Esophagus squamous epithelium (tissue), 5 donors: ENCODE results near the gene FAM114A1. TPM values are rescaled to one million over a fixed set of nuclear protein-coding genes. Genes with fewer than 3 reads are reported as not detected.
A peak's percentile ranks its signal among the peaks of the same experiment; 100 is the strongest.

Source experiments
- DNase-seq: peaks from one replicate; lab custom pipeline; 2025; lab: John Stamatoyannopoulos, UW
- H3K27ac ChIP-seq, 4 donors: fragments of 200-600 bp; sonication (generic); one replicate each; pipeline ENCODE4 v1.5.1; 2016 to 2019; ENCODE audit warnings: mild to moderate bottlenecking in 1 of 4
- H3K27me3 ChIP-seq, 4 donors: fragments of 200-600 bp; sonication (generic); 1 replicate in 3 of 4; 2 replicates in 1 of 4; pipeline versions ENCODE4 v1.5.1 to v1.6.0; 2017 to 2021; ENCODE audit warnings: antibody characterized with exemption in 1 of 4
- H3K36me3 ChIP-seq, 3 donors: fragments of 200-600 bp; sonication (generic); one replicate each; pipeline ENCODE4 v1.5.1; 2016 to 2019
- H3K4me1 ChIP-seq, 3 donors: fragments of 200-600 bp; sonication (generic); one replicate each; pipeline ENCODE4 v1.5.1; 2017 to 2019
- H3K4me3 ChIP-seq, 4 donors: fragments of 200-600 bp; sonication (generic); 1 replicate in 3 of 4; 2 replicates in 1 of 4; pipeline ENCODE4 v1.5.1; 2016 to 2019; ENCODE audit warnings: mild to moderate bottlenecking in 2 of 4, moderate library complexity in 1 of 4
- H3K9me3 ChIP-seq, 3 donors: fragments of 200-600 bp; sonication (generic); one replicate each; pipeline ENCODE4 v1.5.1; 2016 to 2019
- CTCF ChIP-seq, 6 experiments: fragments of 450-650 bp in 4 of 6; fragments of 200-600 bp in 2 of 6; sonication (generic) in 2 of 6; IDR thresholded peaks; one replicate each; pipeline ENCODE4 v1.5.1; 2016 to 2019; ENCODE audit warnings: antibody characterized with exemption in 6 of 6, mild to moderate bottlenecking in 4 of 6, moderate library complexity in 4 of 6
- POLR2A ChIP-seq, 4 donors: fragments of 450-650 bp; IDR thresholded peaks; one replicate each; pipeline ENCODE4 v1.6.1; 2017; ENCODE audit warnings: antibody characterized with exemption in 4 of 4, mild to moderate bottlenecking in 4 of 4, moderate library complexity in 3 of 4
- WGBS, 2 donors: methylation state at CpG; one replicate each; pipeline ENCODE4 v1.1.5; 2018; 5-methylcytosine and 5-hydroxymethylcytosine counted together
- intact Hi-C: fragments of 100-400 bp; cut with DNase I; formaldehyde crosslinking; loops from one replicate; pipeline ENCODE4 v1.15.0; 2022
- small RNA-seq, 4 donors: library from RNA; depleted of rRNA; stranded (forward); fragments of <200 nt; gene quantifications; one replicate each; pipeline ENCODE3, GENCODE V24; 2016
- total RNA-seq, 4 donors: library from RNA; depleted of rRNA; stranded (reverse); fragments of >200 nt; gene quantifications; one replicate each; pipeline ENCODE4 v1.1.0, GENCODE V29; 2016
- donor health status: DM: yes; HTN: yes; CAD: no.

The FAM114A1 gene
- total RNA-seq, 4 donors from 2014 or later: 36.7 to 80.9 (median 69.2) TPM

GRCh38 chr4:38989487-38989886 lies 121.9 kb downstream of the FAM114A1 start:
- Histone ChIP-seq H3K4me3 (no peak overlapping the region), H3K4me1 (no peaks in the 10 kb centered on the region), H3K27ac (no peak overlapping the region), H3K27me3 (no peaks in the 10 kb centered on the region), H3K9me3 (no peaks in the 10 kb centered on the region), H3K36me3 (no peaks in the 10 kb centered on the region)
- no peak for TF ChIP-seq POLR2A (IDR thresholded peaks at IDR 0.05)
- no peak for TF ChIP-seq CTCF (IDR thresholded peaks at IDR 0.05)
- 82 to 93% methylated on average over 6 of the region's 6 CpGs for WGBS, 2 donors
- no peak for DNase-seq
- intact Hi-C loops: no loop called here

- Histone ChIP-seq H3K27ac (no peak overlapping the region), H3K27me3 (no peaks in the 10 kb centered on the region), H3K9me3 (no peaks in the 10 kb centered on the region), H3K4me1 (no peaks in the 10 kb centered on the region), H3K36me3 (no peaks in the 10 kb centered on the region), H3K4me3 (no peak overlapping the region)
- DNase-seq: no peak
- 85 to 86% methylated on average over 4 to 5 of the region's 5 CpGs for WGBS, 2 donors
- no peak for TF ChIP-seq POLR2A (IDR thresholded peaks at IDR 0.05)
- no peak for TF ChIP-seq CTCF (IDR thresholded peaks at IDR 0.05)
- intact Hi-C loops: no loop called here
Observed at GRCh38 chr4:38990241-38990640, 122.6 kb downstream of the FAM114A1 start.

- no peak overlapping the region for H3K27ac ChIP-seq
- TF ChIP-seq POLR2A (IDR thresholded peaks at IDR 0.05): no peak
- peak in 1 of 6 experiments; percentile 22 for TF ChIP-seq CTCF (IDR thresholded peaks at IDR 0.05)
- no peaks in the 10 kb centered on the region for H3K9me3 ChIP-seq
- H3K4me1 ChIP-seq: no peaks in the 10 kb centered on the region
- H3K36me3 ChIP-seq: no peaks in the 10 kb centered on the region
- 91 to 97% methylated on average over 3 of the region's 3 CpGs for WGBS, 2 donors
- no peak overlapping the region for H3K4me3 ChIP-seq
- no peak for DNase-seq
- intact Hi-C loops: no loop called here
- H3K27me3 ChIP-seq: no peaks in the 10 kb centered on the region
Observed at GRCh38 chr4:38993683-38994082, 126.1 kb downstream of the FAM114A1 start.

GRCh38 chr4:38994135-38994534 lies 126.5 kb downstream of the FAM114A1 start:
- Histone ChIP-seq H3K36me3 (no peaks in the 10 kb centered on the region), H3K27ac (no peak overlapping the region), H3K4me3 (no peak overlapping the region), H3K9me3 (peaks cover 0 to under 1% (median 0%) of the 10 kb centered on the region in 3 donors), H3K27me3 (no peaks in the 10 kb centered on the region), H3K4me1 (no peaks in the 10 kb centered on the region)
- intact Hi-C loops: no loop called here
- no peak for DNase-seq
- TF ChIP-seq CTCF (IDR thresholded peaks at IDR 0.05) (no peak), POLR2A (IDR thresholded peaks at IDR 0.05) (no peak)
- 90 to 95% methylated on average over 4 of the region's 4 CpGs for WGBS, 2 donors

Small RNAs within 50 kb of the gene (small RNA-seq; reads per million reads assigned to genes)
- 10.5 to 35.7 (median 22.6) reads per million in 4 donors for gene MIR574

Other genes starting within 250 kb of the FAM114A1 start
- gene KLF3, start 203.6 kb upstream of the FAM114A1 start, total RNA-seq: 10 to 100 TPM; 44.2 to 91.4 (median 82.7) TPM
- gene TLR10, start 84.8 kb upstream of the FAM114A1 start, total RNA-seq: under 1 TPM in 3 of 4 donors, not detected in 1; 0.09 to 0.38 (median 0.38) TPM
- 10 to 100 TPM in 2 of 4 donors, 1 to 10 TPM in 2; 2.5 to 11.3 (median 10.3) TPM for gene TLR1, start 63.0 kb upstream of the FAM114A1 start, total RNA-seq
- 1 to 10 TPM; 1.1 to 3.3 (median 2.5) TPM for gene TLR6, start 11.0 kb upstream of the FAM114A1 start, total RNA-seq
- 1 to 10 TPM in 2 of 4 donors, under 1 TPM in 1, not detected in 1; 0.15 to 9.6 (median 1.1) TPM for gene TMEM156, start 164.6 kb downstream of the FAM114A1 start, total RNA-seq
- gene KLHL5, start 194.4 kb downstream of the FAM114A1 start, total RNA-seq: 10 to 100 TPM in 3 of 4 donors, 1 to 10 TPM in 1; 4.6 to 47.3 (median 18.9) TPM